ENCODE measurements around the gene SLC35F3.

- no peak for TF ChIP-seq NFIC (IDR thresholded peaks at IDR 0.05)
- no peak for TF ChIP-seq EP300 (IDR thresholded peaks at IDR 0.05; ENCODE audit: borderline replicate concordance)
Measured at GRCh38 chr1:233936422-233936821, 31.9 kb downstream of the SLC35F3 start.

All from Ishikawa (cell line).